Omental fat pad (tissue), 4 donors: ENCODE measurements around the gene NDN. TPM values are rescaled to one million over a fixed set of nuclear protein-coding genes. Genes with fewer than 3 reads are reported as not detected.

Experiments used
- ATAC-seq: fragments of 150-250 bp; one replicate; pipeline ENCODE4 v1.9.1; 2016; ENCODE audit warnings: mild to moderate bottlenecking, moderate library complexity; ENCODE audit not compliant: low FRiP score
- DNase-seq: peaks from one replicate; pipeline ENCODE4 v3.0.0-alpha.2; 2019; ENCODE audit warnings: low spot score
- CTCF ChIP-seq, 3 donors: fragments of 450-650 bp; IDR thresholded peaks; one replicate each; pipeline ENCODE4 v1.5.1; 2016 to 2017; ENCODE audit warnings: antibody characterized with exemption in 3 of 3, mild to moderate bottlenecking in 3 of 3, moderate library complexity in 2 of 3
- total RNA-seq, 4 donors: library from RNA; depleted of rRNA; stranded (reverse); fragments of >200 nt; gene quantifications; one replicate each; pipeline ENCODE4 v1.1.0, GENCODE V29; 2016

The NDN gene
- total RNA-seq, 4 donors from 2014 or later, result 83.0 to 135 (median 107) TPM

- ATAC-seq (peak; percentile 85), DNase-seq (no peak)
- TF ChIP-seq CTCF (IDR thresholded peaks at IDR 0.05), result no peak
Measured at GRCh38 chr15:23690450-23690852, 3.3 kb upstream of the NDN start.

GRCh38 chr15:23690015-23690414 is 2.9 kb upstream of the NDN start:
- no peak for TF ChIP-seq CTCF (IDR thresholded peaks at IDR 0.05)
- no peak for DNase-seq
- ATAC-seq, result no peak

GRCh38 chr15:23686466-23687142 is 501 bp downstream of the NDN start:
- DNase-seq (no peak), ATAC-seq (peak; percentile 42)
- TF ChIP-seq CTCF (IDR thresholded peaks at IDR 0.05), result no peak

- no peak for ATAC-seq
- no peak for DNase-seq
Measured at GRCh38 chr15:23671481-23671880, 15.6 kb downstream of the NDN start.

GRCh38 chr15:23670970-23671369 is 16.1 kb downstream of the NDN start:
- TF ChIP-seq CTCF (IDR thresholded peaks at IDR 0.05), result no peak
- DNase-seq (no peak), ATAC-seq (no peak)

More at GRCh38 chr15:23671481-23671880, 15.6 kb downstream of the NDN start:
- TF ChIP-seq CTCF (IDR thresholded peaks at IDR 0.05), result no peak

- no peak for TF ChIP-seq CTCF (IDR thresholded peaks at IDR 0.05)
- ATAC-seq (no peak), DNase-seq (no peak)
Measured at GRCh38 chr15:23663232-23663631, 23.9 kb downstream of the NDN start.

GRCh38 chr15:23648920-23649515 is 38.1 kb downstream of the NDN start:
- no peak for DNase-seq
- no peak for ATAC-seq
- no peak for TF ChIP-seq CTCF (IDR thresholded peaks at IDR 0.05)
